ENCODE results near the gene MYL3. TPM values are rescaled to one million over a fixed set of nuclear protein-coding genes. Genes with fewer than 3 reads are reported as not detected.

The MYL3 gene
- total RNA-seq, 2 donors from 2014 or later: not detected

DNA sequence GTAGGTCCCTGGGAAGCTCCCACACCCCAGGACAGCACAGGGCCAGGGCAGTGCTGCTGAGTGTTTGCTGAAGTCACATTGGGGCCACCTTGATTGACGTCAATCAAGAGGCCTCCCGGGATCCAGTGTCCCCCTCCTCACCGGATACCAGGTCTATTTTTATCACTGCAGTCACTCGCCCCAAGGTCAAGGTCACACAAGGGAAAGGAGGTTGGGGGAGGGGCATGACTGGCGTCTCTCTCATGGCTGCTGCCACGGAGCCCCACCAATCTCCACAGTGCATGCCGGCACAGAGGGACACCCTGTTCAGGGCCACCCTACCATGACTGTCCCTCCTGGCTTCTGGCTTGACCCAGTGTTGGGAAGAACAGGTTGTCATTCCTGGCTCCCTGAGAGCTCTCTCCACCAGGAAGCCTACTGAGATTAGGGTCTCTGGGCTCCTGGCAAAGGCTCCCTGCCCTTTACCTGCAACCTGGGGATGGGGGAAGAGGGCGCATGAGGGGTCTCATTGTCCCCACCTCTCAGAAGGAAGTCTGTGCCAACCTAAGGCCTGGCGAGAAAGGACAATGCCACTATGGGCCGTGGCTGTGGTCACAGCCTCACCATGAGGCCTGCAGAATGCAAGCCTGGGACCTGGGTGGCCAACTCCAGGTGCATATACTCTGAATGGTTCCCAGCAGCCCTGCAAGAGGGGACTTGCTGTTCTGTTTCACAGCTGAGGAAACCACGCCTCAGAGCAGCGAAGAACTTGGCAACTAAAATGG, 1.5 kb downstream of the MYL3 start:
- no peaks in the 10 kb centered on the region for H3K9me3 Mint-ChIP-seq
- no peaks in the 10 kb centered on the region for H3K36me3 Mint-ChIP-seq
- H3K27ac Mint-ChIP-seq: no peak overlapping the region
- DNase-seq (ENCODE audit: low spot score in 2 of 2): peak in 1 of 2 donors; percentile 46
- ATAC-seq: no peak

DNA sequence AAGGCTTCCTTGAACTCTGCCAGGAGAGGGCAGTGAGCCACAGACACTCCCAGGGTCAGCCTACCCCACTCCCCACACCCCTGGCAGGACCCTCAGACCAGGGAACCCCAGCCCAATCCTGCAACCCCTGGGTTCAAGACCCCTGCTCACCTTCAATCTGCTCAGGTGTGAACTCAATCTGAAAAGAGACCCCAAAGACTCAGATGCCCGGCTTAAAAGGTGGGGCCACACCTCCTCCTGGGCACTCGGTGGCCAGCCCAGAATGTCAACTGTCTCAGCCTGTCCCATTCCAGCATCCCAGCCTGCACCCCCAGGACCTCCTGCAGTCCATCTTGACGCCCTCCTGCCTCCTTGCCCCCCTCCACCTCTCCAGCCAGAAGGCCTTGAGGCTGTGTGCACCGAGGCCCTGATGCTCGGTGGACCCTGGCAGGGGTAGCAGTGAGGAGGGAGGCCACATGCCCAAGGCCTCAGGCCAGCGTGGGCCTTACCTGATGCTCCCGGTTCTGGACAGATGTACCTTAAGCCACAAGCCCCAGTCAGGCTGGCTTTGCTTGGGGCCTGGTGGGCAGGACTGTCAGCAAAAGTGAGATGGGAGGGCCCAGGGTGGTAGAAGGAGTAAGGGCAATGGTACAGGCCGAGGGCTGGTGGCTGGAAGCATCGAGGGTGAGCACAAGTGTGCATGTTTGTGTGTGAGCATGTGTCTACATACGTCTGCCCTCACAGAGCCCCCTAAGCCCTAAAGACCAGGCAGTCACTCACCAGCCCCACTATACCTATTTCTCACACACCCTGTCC, 2.2 kb downstream of the MYL3 start:
- Mint-ChIP-seq H3K36me3 (no peaks in the 10 kb centered on the region), H3K27ac (peak overlapping the region in 1 of 2 donors; percentile 36), H3K9me3 (no peaks in the 10 kb centered on the region)
- ATAC-seq: peak in 1 of 2 donors; percentile 18
- DNase-seq (ENCODE audit: low spot score in 2 of 2): peak in 1 of 2 donors; percentile 38

DNA sequence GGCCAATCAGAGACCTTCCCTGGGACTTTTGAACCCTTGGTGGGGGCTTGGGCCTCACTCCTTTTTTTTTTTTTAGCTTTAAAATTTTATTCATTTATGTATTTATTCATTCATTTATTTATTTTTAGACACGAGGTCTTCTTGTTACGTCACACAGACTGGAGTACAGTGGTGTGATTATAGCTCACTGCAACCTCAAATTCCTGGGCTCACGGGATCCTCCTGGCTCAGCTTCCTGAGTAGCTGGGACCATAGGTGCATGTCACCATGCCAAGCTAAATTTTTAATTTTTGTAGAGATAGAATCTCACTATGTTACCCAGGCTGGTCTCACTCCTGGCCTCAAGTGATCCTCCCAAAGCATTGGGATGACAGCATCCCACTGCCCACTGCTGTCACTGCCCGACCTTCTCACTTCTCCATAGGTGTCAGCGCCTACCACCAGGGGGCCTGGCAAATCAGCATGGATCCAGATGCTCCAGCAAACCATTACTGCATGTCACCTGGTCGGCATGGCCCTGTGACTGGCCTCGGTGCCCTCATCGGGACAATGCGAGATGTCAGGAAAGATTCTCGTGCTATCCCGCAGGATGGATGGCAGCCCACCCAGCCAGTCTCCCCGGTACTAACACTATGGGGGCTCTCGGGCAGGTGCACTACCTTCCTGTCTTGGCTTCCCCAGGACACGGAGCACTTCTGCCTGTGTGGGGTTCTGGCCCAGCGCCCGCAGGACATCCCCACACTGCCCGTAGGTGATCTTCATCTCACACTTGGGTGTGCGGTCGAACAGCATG, 3.0 kb downstream of the MYL3 start:
- no peaks in the 10 kb centered on the region for H3K36me3 Mint-ChIP-seq
- peak in 1 of 2 donors; percentile 39 for DNase-seq (ENCODE audit: low spot score in 2 of 2)
- no peak overlapping the region for H3K27ac Mint-ChIP-seq
- H3K9me3 Mint-ChIP-seq: no peaks in the 10 kb centered on the region
- ATAC-seq: peak in 1 of 2 donors; percentile 55

DNA sequence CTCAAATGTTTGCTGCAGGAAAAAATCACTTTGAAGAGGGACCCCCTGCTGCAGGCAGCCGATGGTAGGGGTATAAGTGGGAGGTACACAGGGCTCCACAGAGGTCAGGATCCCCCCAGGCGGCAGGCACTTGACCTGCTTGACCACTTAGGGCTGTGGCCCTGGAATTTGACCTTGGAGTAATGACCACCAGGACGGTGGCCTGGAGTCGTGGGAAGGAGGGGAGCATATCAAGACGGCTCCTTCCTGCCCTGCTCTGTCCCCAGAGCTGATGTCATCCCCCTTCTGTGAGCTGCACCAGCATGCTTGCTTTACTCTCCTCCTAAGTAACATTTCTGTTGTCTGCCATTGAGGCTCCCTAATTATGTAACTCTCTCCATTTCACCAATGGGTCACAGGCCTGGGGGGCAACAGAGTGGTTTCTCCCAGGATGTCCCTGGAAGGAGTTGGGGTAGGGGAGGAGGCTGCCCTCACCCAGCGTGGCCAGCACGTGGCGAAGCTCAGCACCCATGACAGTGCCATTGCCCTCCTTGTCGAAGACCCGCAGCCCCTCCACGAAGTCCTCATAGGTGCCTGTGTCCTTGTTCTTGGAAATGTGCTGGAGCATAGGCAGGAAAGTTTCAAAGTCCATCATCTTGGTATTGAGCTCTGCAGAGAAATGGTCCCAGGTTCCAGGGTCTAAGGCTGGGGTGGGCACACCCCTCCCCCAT, 4.1 kb downstream of the MYL3 start:
- DNase-seq (ENCODE audit: low spot score in 2 of 2): no peak
- H3K27ac Mint-ChIP-seq: no peak overlapping the region
- no peaks in the 10 kb centered on the region for H3K9me3 Mint-ChIP-seq
- no peaks in the 10 kb centered on the region for H3K36me3 Mint-ChIP-seq
- no peak for ATAC-seq

DNA sequence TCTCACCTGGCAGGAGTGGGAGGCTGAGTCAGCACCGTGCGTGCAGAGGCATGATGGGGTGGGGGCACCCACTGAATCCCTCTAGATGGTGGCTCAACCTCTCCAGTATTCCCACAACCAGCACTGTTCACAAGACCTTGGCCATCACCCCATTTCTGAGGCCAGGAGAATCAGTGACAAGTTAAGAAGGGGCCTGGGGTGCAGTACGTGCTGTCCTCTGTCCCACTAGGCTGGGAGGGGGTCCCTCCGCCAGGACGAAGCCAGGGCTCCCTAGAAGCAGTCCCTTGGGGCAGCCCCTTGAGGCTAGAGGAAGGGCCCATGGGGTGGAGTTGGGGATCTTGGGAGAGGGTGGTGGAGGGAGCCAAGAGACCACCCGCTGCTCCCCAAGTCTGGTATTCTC, 4.8 kb downstream of the MYL3 start:
- Mint-ChIP-seq H3K9me3 (no peaks in the 10 kb centered on the region), H3K27ac (no peak overlapping the region), H3K36me3 (no peaks in the 10 kb centered on the region)
- DNase-seq (ENCODE audit: low spot score in 2 of 2) (peak in 1 of 2 donors; percentile 47), ATAC-seq (no peak)

DNA sequence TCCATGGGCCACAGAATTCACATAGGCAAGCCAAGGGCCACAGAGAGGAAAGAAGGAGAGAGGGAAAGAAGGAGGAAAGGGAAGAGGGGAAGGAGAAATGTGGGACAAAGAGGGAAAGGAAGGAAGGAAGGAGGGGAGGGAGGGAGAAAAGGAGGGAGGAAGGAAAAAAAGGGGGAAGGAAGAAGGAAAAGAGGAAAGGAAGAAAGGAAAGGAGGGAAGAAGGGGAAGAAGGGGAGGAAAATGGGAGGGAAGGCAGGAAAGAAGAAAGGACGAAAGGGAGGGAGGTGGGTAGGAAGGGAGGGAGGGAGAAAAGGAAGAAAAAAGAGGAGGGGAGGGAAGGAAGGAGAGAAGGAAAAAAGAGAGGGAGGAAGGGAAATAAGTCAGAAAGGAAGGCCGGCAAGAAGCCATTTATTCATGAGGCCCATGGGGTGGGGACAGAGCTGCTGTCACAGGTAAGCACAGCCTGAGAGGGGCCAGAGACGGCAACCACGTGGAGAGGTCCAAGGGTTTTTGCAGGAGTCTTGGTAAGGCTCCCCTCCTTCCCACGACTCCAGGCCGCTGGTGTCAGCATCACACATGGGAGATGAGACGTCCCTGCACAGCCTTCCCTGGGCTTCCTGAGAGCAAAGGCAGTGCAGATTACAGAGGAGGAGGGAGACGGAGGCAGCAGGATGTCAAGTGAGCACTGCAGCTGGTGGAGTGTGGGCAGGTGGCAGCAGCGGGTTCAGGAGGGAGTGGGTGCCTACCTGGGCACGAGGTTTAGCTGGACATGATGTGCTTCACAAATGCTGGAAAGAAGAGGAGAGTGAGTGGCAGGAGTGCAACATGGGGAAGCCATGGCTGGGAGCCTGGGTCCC, 5.5 kb downstream of the MYL3 start:
- H3K36me3 Mint-ChIP-seq: no peaks in the 10 kb centered on the region
- DNase-seq (ENCODE audit: low spot score in 2 of 2): no peak
- ATAC-seq: no peak

DNA sequence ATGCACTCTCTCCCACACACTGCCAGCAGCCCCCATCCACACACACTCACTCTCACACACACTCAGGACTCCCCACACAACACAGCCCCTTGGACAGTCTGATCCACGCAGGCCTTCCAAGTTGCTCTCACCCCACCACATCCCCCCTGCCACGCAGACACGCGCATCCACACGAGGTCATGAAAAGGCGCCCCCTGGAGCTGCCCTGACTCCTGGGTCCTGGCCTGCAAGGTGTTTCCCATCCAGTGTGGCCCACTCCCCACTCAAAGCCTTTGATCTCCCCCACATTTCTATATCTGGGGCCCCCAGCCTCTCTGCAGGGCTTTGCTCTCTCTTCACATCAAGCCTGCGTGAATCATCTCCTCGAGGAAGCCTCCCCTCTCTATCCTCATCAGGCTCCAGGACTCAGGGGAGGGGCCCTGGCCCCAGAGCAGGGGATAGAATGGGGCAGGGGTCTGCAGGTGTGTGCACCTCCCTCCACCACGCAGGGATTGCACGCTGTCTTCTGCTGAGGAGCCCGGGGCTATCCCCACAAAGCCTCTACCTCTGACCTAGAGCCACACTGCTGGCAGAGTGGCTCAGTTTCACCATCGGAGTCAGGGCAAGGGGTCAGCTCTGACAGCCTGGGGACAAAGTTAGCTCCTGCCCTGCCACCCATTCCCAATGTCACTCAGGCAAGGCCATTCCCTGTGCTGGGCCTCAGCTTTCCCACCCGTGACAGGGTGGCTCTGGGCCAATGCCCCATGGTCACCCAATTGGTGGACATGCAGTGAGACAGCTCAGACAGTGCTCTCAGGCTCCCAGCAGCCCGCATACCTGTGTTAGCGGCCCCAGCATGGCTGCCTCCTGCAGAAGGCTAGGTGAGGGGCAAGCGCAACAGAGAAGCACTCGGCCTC, 6.4 kb downstream of the MYL3 start:
- Mint-ChIP-seq H3K27ac (peak overlapping the region in 1 of 2 donors; percentile 75), H3K9me3 (no peaks in the 10 kb centered on the region), H3K36me3 (no peaks in the 10 kb centered on the region)
- DNase-seq (ENCODE audit: low spot score in 2 of 2): peak in 1 of 2 donors; percentile 45
- ATAC-seq: no peak

More for the DNA sequence above, 5.5 kb downstream of the MYL3 start:
- Mint-ChIP-seq H3K9me3 (no peaks in the 10 kb centered on the region), H3K27ac (peak overlapping the region in 1 of 2 donors; percentile 75)

DNA sequence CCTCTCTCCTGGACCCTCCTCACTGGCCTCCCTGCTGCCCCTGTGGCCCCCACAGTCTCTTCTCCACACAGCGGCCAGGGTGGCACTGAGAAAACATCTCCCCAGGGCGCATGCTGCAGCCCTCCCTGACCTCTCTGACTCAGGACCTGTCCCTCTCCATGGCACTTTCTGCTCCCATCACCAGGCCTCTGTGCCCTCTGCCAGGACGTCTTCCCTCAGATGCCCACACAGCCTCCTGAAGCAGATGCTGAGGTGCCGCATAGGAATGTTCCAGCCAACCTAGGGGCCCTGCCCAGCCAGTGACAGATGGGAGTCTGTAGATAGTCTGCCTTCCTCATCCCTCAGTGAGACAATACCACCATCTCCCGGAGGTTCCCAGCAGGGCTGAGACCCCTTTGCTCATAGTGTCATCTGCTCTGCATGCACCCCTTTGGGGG, 8.7 kb downstream of the MYL3 start:
- Mint-ChIP-seq H3K9me3 (no peaks in the 10 kb centered on the region), H3K27ac (no peak overlapping the region), H3K36me3 (no peaks in the 10 kb centered on the region)
- no peak for ATAC-seq
- DNase-seq (ENCODE audit: low spot score in 2 of 2): no peak

DNA sequence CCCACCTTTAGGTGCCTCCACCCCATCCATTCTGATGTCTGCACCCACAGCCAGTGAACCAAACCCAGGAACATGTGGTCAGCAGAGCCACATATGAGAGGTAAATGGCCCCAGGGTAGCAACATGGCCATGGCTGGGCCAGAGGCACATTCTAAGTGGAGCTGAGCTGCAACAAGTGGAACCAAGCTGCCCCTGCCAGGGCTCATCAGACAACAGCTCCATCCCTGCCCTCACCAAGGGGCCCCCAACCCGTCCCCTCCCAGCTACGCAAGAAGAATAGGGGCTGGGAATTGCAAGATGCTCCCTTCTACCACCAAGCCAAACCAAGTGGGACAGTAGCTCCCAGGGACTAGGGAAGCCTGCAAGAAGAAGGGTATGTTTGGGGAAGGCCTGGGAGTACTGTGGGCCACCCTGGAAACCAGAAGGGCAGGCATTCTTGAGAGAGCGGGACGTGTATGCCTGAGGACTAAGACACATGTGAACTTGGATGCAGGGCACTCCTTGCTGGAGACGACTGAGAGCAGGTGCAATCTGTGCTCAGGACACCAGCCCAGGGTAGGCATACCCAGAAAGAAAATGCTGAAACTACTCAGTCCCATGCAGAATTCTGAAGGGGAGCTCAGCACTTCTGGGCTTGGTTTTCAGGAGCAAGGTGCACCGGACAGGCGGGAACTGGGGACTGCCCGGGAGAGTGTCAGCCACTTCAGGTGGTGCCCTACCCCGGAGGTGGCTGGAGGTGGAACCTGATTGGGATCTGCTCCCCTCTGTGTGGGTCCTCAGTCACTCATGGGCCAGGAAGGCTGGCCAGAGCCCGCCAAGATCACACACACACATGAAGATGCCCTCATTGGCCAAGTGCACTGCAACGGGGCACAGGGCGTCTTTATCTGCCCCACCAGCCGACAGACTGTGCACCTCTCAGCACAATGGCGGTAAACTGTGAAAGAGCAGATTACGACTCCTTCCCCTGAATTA, 9.5 kb downstream of the MYL3 start:
- peak in 1 of 2 donors; percentile 47 for DNase-seq (ENCODE audit: low spot score in 2 of 2)
- Mint-ChIP-seq H3K9me3 (no peaks in the 10 kb centered on the region), H3K27ac (peak overlapping the region in 1 of 2 donors; percentile 46), H3K36me3 (no peaks in the 10 kb centered on the region)
- no peak for ATAC-seq

DNA sequence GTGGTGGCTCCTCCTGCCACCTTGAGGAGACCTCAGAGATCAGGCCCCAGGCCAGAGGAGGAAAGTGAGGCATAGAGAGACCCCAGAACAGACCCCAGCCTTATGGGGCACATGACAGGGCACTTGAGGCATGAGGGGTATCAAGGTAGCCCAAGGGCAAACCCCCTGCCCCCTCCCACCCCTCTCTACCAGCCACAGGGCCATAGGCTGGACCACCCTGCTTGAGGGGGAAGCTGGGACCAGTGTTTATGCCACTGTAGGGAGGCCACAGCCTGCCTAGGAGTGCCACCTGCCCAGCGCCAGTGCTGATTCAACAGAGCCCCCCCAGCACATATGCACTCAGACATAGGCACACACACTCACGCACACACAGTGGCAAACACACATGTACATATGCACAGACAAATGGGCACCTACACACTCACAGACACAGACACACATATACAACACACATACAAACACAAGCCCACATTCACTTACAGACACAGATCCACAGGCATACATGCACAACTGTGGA, 10.3 kb downstream of the MYL3 start:
- no peak for ATAC-seq
- H3K36me3 Mint-ChIP-seq: no peaks in the 10 kb centered on the region
- H3K27ac Mint-ChIP-seq: peak overlapping the region in 1 of 2 donors; percentile 2
- no peaks in the 10 kb centered on the region for H3K9me3 Mint-ChIP-seq
- DNase-seq (ENCODE audit: low spot score in 2 of 2): peak in 1 of 2 donors; percentile 49

DNA sequence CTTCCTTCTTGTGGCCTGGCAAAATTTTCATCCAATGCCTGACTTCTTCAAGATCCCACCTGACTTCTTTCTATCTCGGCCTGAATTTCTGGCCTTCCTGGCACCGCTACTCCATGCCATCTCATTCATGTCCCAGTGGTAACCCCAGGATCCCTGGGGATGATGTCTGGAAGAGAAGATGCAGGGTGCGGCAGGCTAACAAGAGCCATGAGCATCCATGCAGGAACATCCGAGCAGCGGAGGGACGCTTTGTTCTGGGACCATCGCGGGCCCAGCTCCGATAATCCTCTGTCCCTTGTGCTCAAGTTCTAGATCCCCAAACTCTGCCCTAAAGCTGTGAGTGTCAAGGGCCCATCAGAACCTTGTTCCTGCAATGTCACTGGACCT, 10.9 kb downstream of the MYL3 start:
- no peaks in the 10 kb centered on the region for H3K36me3 Mint-ChIP-seq
- peak overlapping the region in 1 of 2 donors; percentile 2 for H3K27ac Mint-ChIP-seq
- ATAC-seq: no peak
- no peak for DNase-seq (ENCODE audit: low spot score in 2 of 2)
- no peaks in the 10 kb centered on the region for H3K9me3 Mint-ChIP-seq

DNA sequence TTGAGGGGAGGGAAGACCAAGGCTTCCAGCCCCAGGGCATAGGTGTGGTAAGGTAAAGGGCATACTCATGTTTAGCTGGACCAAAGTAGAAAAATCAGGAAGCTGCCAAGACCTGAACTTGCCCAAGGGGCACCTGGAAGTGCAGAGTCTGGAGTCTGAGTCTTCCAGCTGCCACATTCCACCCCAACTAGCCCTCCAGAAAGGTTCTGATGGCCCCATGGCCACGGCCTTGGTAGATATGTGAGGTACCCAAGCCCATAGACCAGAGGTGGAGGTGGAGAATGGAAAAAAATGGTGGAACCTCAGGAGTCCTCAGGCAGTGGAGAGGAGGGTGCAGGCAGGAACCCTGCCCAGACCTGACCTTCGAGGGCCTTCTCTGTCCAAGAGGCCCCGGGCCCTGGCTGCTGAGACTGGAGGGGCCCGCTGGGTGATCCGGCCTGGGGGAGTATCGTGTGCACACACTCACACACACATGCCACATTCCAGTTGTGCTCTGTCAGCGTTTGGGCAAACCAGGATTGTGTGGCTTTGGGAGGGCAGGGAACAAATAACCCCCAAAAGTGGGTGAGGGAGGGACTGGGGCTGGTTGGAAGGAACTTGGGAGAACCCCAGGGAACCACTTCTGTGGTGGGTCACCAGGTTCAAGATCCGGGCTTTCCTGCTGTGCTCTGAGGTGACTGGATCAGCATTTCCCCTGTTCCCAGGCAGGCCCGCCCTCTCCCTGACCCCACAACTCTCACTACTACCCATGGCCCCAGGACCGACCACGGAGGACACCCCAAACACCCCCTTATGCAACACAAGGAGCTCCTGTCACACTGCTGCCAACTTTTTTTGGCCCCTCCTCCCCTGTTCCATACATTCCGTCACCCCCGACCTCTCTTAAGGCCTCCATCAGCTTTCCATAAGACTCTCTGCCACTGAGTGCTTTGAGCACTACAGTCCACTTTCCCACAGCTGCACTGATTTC, 11.6 kb downstream of the MYL3 start:
- Mint-ChIP-seq H3K9me3 (no peaks in the 10 kb centered on the region), H3K27ac (peak overlapping the region in 1 of 2 donors; percentile 2), H3K36me3 (no peaks in the 10 kb centered on the region)
- ATAC-seq (no peak), DNase-seq (ENCODE audit: low spot score in 2 of 2) (no peak)

DNA sequence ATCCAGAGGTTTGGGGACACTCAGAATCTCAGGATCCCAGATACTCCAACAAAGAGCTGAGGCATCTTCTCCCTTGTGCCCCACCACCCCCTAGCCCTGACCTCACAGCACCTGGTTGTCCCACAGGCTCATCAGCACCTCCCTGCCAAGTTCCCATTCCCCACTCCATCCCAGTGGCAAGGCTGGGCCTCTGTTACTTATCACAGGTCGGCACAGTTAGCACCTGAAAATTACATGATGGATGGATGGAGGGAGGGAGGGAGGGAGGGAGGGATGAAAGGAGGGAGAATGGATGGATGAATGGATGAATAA, 12.8 kb downstream of the MYL3 start:
- no peaks in the 10 kb centered on the region for H3K9me3 Mint-ChIP-seq
- DNase-seq (ENCODE audit: low spot score in 2 of 2) (no peak), ATAC-seq (no peak)
- H3K27ac Mint-ChIP-seq: no peak overlapping the region
- H3K36me3 Mint-ChIP-seq: no peaks in the 10 kb centered on the region
